Measurements from ENCODE around the gene NRSN1.
"Not testable (repeated sequence)": the region's sequence is repeated elsewhere in the genome, so short reads cannot be mapped to it uniquely, and the experiment has no call there.

The NRSN1 gene, protein sequence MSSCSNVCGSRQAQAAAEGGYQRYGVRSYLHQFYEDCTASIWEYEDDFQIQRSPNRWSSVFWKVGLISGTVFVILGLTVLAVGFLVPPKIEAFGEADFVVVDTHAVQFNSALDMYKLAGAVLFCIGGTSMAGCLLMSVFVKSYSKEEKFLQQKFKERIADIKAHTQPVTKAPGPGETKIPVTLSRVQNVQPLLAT

GRCh38 chr6:24125980-24126379, at the start of gene NRSN1:
Gene NRSN1 (plus strand): TSS chr6:24126215. CDS start chr6:24134328, 8,113 bp downstream.
- no peak for DNase-seq

DNA sequence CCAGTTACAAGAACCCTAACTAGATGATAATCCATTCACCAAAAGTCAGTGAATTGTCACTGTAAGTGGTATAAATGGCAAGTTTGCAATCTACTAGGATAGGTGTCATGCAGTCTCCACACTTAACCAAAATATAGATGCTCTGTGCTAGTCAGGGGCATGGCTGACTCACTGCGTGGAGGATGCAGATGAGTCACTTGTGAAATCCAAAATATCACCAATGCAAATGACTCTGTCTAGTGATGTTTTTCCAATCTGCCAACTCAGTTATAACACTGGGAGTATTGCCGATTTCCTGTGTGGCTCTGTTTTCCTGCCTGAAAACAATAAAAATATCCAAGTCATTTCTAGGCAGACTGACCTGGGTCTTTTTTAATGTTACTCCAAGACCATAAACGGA, 47.8 kb upstream of the NRSN1 start:
- no peak for DNase-seq

DNA sequence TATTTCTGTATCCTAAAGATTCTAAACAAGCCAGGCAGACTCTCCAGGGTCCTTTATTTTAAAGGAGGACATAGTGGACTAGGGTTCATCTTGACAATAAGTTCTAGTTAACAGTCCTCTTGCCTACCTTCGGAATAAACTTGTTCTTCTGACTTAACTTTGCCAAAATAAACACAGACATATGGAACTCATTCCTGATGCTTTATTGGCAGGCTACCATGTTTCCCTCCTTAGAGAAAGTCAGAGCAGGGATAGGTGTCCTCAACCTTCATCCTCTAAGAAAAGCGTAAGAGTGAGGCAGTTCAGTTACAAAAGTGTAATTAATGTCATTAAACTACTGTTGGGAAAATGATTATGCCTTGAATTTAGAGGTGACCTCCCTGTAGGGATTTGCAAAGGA, 46.9 kb upstream of the NRSN1 start:
- no peak for DNase-seq

DNA sequence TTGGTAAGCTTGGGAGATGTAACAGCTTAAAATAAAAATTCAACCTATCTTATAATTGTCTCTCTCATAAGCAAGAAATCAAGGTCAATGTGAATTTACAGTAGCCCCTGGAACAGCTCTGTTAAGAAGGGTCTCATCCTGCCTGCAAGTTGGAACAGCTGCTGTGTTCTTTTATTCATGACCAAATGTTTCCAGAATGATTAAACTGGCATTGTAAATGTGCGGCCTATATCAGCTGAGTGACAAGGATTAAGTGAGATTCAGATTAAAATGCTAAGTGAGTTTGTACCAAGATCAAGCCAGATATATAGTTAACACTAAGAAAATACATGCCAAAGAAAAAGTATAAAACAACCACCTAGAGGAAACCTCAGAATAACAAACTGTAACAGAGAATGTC, 45.3 kb upstream of the NRSN1 start:
- DNase-seq, result no peak

GRCh38 chr6:24089736-24090135, 36.3 kb upstream of the NRSN1 start:
- no peak for DNase-seq

- DNase-seq, result no peak
Observed at GRCh38 chr6:24092407-24092806, 33.6 kb upstream of the NRSN1 start.

- DNase-seq, result no peak
Observed at GRCh38 chr6:24093381-24093780, 32.6 kb upstream of the NRSN1 start.

DNA sequence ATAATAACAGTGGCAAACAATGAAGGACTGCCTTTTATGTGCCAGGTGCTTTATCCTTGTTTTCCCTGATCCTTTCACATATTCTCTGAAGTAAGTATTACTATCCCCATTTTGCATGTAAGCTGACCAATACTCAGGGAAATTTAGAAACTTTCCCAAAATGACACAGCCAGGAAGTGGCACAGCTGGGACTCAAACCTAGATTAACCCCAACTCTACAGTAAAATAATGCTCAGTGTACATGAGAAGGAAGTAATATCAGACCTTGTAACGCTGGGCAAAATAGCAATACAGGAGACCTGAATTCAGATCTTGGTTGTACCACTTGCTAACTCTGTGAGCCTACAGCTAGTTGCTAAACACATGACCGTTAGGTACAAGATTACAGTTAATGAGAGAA, 26.8 kb upstream of the NRSN1 start:
- DNase-seq, result no peak

- DNase-seq, result no peak
Observed at GRCh38 chr6:24100024-24100769, 25.8 kb upstream of the NRSN1 start.

- no peak for DNase-seq
Observed at GRCh38 chr6:24100770-24101155, 25.3 kb upstream of the NRSN1 start.

DNA sequence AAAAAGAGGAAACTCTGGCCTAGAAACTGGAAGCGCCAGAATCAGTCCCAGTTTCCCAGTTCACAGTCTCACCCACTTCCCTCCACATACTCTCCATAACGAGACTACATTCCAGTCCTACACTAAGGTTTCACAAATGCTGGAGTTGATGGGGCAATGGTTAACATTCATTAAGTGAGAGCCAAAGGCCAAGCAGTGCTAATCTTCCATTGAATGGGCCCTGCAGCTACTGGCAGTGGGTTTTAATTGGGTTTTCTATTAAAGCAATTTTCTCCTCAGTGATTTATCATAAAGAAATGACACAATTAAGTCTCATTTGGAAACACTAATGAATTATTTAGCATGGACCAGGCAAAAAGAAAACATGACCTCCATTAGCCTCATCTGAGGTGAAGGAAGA, 20.8 kb upstream of the NRSN1 start:
- DNase-seq, result no peak

- DNase-seq, result no peak
Observed at GRCh38 chr6:24106291-24106690, 19.7 kb upstream of the NRSN1 start.

DNA sequence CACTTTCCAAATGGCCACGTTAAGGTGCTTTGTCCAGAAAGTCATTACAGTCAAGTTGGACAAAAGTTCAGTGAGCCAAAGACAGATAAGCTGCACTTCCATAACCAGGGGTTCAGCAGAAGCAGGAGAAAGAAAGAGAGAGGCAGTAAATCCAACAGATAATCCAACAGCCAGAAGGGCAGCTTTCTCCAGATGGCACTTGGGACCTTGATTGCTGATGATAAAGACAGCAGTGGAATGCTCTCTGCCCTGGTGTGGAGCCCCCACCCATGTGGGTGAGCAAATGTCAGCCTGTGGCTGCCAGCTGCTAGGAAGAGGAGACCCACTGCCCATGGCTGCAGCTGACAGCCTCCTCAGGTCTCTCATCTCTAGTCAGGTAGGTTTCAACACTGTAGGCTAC, 18.7 kb upstream of the NRSN1 start:
- DNase-seq, result no peak

- DNase-seq, result no peak
Observed at GRCh38 chr6:24108056-24108455, 18.0 kb upstream of the NRSN1 start.

- no peak for DNase-seq
Observed at GRCh38 chr6:24110417-24110816, 15.6 kb upstream of the NRSN1 start.

GRCh38 chr6:24113891-24114290, 12.1 kb upstream of the NRSN1 start:
- DNase-seq, result no peak

GRCh38 chr6:24117021-24117420, 9.0 kb upstream of the NRSN1 start:
- no peak for DNase-seq

DNA sequence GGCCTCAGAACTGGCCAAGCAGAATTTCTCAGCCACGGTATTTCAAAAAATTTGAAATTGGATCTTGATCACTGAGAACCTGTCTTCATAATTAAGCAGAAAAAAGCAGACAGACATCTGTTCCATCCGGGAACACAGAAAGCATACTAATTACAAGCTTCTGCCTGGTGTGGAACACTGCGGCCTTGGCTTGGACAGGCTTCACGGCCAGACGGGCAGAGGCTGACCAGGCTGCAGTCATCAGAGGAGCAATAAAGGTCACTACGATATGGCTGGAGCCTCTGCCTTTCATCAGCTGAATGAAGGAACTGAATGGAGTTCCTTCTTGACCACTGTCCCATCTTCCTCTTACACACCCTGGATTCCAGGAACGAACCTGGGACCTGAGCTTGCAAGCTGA, 3.9 kb upstream of the NRSN1 start:
- DNase-seq, result no peak

DNA sequence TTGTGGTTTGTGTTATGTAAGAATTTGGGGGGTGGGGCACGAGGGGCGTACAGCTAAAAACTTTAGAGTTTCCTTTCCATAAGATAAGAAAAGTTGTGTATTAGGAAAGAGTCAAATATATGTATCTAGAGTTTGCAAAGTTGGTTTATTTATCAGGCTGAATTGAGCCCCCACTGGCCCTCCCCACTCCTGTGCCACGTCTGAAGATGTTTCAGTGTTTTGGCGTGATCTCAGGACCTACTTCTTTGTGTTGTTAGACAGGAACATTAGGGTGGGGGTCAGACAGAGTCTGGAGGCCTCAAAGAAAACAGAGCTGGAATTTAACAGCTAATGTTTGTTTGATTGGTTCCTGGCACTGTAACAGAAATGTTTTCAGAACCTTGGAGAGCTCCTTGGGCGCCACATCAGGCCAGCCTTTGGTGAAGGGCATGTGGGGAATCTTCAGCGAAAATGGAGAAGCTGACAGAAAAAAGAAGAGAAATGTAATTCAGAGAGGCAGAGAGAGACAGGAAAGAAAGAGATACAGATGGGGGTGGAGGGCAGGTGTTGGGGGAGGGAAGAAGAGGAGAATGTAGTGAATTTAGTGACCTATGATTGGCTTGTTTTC, 674 bp downstream of the NRSN1 start:
- DNase-seq, result no peak

DNA sequence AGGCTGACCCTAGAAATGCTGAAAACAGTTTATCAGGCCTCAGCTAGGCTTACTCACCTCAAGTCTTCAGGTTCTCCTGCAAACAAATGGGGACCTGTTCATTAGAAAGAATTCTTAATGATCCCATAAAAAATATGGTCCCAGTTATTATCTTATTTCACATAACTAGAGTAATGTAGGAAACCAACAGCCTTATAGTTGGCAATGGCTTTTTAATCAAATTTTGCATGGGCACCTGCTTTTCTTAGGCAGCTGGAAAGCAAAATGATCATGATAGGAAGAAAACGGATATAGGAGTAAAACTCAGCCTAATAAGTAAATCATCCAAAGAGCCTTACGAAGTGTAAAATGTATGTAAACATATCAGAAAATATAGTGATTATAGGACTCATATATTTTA, 1.3 kb downstream of the NRSN1 start:
- no peak for DNase-seq

DNA sequence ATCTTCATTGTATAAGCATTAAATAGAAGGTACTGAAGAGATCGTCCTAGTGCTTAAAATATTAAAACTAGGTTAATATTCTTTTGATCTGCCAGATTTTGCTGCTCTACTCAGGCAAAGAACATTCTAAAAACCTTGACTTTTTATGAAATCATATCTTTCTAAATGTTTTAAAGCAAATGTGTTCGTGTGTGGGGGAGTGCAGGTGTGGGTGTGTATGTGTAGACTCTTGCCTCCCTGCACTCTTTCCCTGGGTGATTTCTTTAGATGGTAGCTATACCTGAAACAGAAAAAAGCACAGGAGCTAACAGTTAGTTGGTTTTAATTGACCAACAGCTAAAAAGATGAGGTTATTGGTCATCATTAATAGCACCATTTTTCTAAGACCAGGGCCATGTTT, 5.7 kb downstream of the NRSN1 start:
- DNase-seq, result no peak

DNA sequence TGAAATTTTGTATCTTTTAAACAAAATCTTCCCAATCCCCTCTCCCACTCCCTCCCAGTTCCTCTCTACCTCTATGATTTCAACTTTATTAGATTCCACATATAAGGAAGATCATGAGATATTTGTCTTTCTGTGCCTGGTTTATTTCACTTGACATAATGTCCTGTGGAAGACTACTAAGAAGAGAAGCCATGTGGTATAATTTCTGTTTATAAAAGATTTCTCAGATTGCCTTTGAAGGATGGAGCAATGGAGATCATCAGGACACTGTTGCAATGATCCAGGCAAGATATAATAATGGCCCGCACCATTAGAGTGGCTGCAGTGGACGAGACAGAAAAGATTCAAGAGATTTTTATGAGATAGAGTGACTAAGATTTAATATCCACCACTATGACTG, 13.1 kb downstream of the NRSN1 start:
- no peak for DNase-seq

DNA sequence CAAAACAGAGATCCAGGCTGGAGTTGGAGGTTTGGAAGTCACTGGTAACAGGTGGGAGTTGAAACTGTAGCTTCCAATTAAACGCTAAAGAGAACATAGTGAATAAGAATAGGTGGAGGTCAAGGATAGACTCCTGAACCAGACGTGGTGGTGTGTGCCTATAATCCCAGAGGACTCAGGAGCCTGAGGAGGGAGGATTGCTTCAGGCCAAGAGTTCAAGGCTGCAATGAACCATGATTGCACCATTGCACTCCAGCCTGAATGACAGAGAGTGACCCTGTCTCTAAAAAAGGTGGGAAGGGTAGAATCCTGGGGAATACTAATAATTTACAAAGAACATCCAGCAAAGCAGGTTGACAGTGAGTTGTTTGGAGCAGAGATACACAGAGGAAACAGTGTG, 13.6 kb downstream of the NRSN1 start:
- no peak for DNase-seq

GRCh38 chr6:24140591-24140990, 14.6 kb downstream of the NRSN1 start:
- DNase-seq, result no peak

GRCh38 chr6:24142733-24143132, 16.7 kb downstream of the NRSN1 start:
- not testable (repeated sequence) for DNase-seq

Data from stimulated activated CD4-positive, alpha-beta T cell treated with anti-CD3 and anti-CD28 coated beads, Interleukin-4, amount 100 ng/mL, for 24 hours (primary cell).